Ecto neural progenitor cell (in vitro differentiated cells): Measurements from ENCODE around the gene TBC1D9B.

Source experiments
- DNase-seq: peaks from one replicate; pipeline ENCODE4 v3.0.0-alpha.2; 2018; ENCODE audit warnings: low spot score

The TBC1D9B gene

GRCh38 chr5:179869641-179870402, 37.9 kb downstream of the TBC1D9B start:
- no peak for DNase-seq

DNA sequence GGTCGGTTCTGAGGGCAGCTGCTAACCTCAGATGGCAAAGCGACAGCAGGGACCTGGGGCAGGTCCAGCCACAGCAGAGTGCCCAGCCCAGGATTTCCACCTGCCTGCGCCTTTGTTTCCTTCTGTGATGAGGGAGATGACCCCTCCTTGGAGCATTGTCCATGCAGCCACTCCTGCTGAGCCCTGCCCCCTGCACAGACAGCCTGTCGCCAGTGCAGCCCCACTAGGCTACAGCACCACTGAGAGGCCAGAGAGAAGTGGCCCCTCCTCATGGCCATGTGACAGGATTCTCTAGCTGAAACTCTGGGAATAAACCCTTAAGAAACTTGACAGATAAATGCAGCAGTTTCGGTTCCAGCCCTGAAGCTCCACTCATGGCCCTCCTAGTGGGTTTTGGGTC, 38.6 kb downstream of the TBC1D9B start:
- no peak for DNase-seq

DNA sequence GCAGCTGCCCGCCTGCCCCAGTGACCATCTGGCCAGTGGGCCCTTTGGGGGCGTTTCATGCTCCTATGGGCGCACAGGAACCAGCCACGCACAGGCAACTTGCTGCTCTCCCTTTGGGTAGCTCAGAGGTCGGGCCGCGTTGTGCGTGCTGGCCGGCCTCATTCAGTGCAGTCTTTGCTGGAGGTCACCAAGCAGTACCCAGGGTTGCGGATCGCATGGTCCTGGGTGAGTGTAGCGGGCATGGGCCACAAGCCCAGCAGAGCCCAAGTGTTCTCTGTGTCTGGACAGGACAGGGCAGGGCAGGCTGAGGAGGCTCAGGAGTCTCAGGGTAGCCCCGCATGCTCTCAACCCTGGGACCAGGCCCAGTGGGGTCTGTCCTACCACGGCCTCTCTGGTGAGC, 39.2 kb downstream of the TBC1D9B start:
- DNase-seq = no peak

GRCh38 chr5:179867476-179867875, 40.2 kb downstream of the TBC1D9B start:
- no peak for DNase-seq

- no peak for DNase-seq
Observed at GRCh38 chr5:179867079-179867465, 40.6 kb downstream of the TBC1D9B start.

DNA sequence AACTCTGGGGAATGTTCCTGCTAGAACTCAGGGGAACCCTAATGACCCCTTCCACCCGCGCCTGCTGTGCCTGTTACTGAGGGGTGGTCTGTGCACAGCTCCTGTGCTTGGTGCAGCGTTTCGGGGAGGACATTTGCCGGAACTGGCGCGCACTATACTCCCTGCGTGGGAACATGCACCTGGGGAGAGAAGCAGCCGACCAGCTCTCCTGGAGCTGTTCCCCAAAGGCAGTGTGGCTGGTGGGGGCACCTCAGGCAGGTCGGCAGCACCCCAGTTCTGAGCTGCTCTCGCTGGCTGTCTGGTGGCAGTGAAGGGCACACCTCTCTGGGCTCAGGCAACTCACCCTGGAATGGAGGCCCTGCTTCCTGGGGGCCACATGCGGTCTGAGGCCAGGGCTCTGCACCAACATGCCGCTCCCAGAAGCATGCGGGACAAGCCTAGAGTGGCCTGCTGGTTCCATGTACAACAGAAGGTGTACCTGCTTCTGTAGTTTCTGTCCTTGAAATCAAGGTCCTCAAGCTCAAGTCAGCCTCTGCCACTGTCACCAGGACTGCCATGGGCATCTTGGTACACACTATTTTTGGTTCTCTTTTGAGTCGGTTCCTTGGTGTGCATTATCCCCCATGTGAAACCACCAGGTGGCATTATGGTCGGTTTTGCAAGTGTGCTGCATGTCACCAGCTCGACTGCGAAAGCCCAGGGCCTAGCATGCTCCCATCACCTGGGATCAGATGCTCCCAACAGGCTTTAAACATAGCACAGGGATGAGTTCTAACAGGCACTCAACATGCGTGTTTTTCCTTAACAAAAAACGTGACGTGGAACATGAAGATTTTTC, 41.2 kb downstream of the TBC1D9B start:
- DNase-seq = no peak

- no peak for DNase-seq
Observed at GRCh38 chr5:179865491-179866240, 42.0 kb downstream of the TBC1D9B start.

DNA sequence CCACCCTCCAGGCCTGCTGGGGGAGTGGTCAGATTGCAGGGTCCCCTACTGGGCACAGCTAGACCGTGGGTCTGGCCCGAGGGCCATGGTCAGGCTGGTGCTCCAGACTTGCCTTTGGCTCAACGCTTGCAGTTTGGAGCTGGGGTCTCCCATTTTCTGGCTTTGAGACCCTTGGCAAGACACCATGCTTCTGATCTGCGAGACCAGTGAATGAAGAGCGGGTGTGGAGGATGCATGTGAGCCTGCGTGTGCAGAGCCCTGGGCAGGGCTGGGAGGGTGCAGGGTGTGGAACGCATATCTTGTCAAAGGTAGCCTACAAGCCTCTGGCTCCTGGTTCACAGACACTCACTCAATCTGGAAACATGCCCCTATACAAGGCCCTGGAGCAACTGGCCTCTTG, 43.0 kb downstream of the TBC1D9B start:
- DNase-seq = no peak

- no peak for DNase-seq
Observed at GRCh38 chr5:179863449-179864085, 44.1 kb downstream of the TBC1D9B start.

DNA sequence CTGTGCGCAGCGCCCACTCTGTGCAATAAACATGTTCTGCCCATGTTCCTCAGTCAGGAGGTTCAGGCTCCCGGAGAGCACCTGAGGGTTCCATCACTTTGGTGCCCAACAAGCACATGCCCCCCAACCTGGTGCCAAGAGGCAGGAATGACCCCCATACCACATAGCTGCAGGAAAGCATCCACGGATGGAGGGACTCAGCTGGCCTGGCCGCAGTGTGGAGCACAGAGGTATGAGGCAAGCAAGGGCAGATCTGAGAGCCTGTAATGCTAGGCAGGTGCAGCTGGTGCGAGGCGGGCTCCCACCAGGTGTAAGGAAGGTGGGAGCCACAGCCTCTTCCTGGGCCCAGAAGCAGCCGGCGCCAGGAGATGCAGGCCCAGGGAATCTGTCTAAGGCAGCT, 44.8 kb downstream of the TBC1D9B start:
- DNase-seq = no peak

DNA sequence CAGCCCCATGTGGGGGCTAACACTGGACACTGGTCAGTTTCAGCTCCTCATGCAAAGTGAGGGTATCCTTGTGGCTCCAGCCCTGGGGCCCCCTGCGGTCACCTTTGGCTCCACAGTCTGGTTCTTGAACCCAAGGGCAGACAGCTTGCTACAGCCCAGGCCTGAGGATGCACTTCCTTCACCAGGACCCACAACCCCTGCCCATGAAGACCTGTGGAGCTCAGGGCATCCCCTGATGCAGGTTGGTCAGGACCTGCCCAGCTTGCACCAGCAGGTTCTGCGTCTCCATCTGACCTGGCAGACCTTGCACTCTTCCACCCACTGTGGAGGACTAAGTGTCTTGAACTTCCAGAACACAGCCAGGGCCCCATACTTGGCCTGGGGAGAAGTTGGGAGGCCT, 45.4 kb downstream of the TBC1D9B start:
- DNase-seq = no peak

GRCh38 chr5:179860301-179860700, 47.4 kb downstream of the TBC1D9B start:
- no peak for DNase-seq

- DNase-seq = peak; percentile 96
Observed at GRCh38 chr5:179858586-179859427, 48.9 kb downstream of the TBC1D9B start, which contains the start of gene MRNIP. Gene MRNIP, minus strand, starts transcription at chr5:179858817. Its CDS starts 21 bp downstream, at chr5:179858796.

DNA sequence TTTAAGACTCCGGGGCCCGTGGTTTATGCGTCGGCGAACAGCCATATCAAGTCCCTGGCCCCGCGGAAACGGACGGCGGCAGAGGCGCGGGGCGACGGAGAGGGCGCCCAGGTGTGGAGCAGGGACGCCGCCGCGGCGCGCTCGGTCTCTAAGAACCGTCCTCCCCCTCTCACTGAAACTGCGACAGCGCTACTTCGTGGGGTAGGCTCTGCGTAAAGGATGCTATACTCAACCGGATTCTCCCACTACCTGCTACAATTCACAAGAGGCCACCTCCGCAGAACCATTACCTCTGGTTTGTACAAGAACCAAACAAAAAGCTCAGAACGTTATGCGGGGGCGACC, 49.5 kb downstream of the TBC1D9B start:
- DNase-seq = peak; percentile 60

GRCh38 chr5:179854356-179854755, 53.3 kb downstream of the TBC1D9B start:
- DNase-seq = no peak

DNA sequence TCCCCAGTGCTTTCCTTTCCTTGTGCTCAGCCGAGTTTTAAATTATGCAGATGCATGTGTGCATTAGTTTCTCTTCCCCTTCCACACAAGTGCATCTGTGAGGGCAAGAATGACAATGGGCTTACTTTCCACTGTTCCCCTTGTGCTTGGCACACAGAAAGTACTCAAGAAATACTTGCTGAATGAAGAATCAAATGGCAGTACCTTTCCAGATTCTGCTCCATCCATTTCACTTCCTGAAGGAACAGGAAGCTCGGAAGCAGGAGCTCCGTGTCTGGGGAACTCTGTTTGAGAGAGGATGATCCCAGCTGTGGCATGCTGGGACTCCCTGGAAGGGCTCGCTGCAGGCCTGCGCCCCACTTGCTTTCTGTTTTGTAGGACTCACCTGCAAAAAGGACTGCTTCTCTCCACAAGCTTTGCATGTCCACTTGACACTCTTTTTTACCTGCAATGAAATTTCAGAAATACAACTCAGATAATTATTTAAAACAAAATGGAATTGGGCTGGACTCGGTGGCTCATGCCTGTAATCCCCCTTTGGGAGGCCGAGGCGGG, 54.6 kb downstream of the TBC1D9B start:
- DNase-seq = no peak

GRCh38 chr5:179841621-179842020, 66.1 kb downstream of the TBC1D9B start:
- no peak for DNase-seq

GRCh38 chr5:179840766-179841165, 66.9 kb downstream of the TBC1D9B start:
- no peak for DNase-seq

DNA sequence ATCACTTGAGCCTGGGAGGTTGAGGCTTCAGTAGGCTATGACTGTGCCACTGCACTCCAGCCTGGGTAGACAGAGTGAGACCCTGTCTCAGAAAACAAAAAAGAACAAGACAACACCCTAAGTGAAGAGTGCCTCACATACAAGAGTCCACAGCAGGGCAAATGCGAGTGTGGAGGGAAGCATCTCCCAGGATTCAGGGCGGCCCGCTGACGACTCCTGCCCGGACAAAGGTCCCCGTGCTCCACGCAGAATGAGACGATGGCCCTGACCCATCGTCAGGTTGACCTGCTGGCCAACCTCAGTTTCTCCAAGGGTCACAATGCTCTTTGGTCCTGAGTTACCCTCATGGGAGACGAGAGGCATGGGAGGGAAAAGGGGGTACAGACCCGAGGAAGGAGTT, 67.4 kb downstream of the TBC1D9B start:
- no peak for DNase-seq

GRCh38 chr5:179839328-179840256, 68.1 kb downstream of the TBC1D9B start:
- no peak for DNase-seq
